GM19023 (cell line): Measurements from ENCODE around the gene C6orf89.
"Not testable (repeated sequence)": the region's sequence is repeated elsewhere in the genome, so short reads cannot be mapped to it uniquely, and the experiment has no call there.

Source experiments
- ATAC-seq: cut with Tn5 transposase; IDR thresholded peaks from one replicate; pipeline ENCODE4 v1.9.1; 2021; ENCODE audit warnings: mild to moderate bottlenecking, moderate library complexity; ENCODE audit not compliant: unreplicated experiment

The C6orf89 gene

DNA sequence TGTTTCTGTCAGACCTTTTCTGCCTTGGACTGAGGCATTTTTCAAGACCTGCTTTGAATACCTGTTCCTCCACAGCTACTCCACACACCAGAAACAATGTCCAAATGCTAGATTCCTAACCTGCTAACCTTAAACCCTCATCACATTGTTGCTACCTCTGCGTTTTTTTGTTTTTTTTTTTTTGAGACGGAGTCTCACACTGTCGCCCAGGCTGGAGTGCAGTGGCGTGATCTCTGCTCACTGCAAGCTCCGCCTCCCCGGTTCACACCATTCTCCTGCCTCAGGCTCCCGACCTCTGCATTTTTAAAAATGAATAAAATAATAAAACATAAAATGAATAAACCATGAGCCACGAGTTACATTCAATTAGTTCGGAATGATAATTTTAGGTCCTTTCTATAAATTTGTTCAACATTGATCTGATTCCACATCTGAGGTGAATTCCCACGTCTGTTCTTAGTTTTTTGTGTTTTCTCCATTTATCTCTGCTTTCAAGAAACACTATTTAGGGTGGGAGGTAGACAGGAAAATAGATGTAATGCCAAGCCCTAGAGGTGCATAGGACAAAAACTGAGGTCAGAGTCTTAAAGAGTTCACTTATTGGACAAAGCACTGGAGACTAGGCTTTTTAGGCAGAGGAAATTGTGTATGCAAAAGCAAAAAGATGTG, 1.3 kb downstream of the C6orf89 start:
- no peak for ATAC-seq

DNA sequence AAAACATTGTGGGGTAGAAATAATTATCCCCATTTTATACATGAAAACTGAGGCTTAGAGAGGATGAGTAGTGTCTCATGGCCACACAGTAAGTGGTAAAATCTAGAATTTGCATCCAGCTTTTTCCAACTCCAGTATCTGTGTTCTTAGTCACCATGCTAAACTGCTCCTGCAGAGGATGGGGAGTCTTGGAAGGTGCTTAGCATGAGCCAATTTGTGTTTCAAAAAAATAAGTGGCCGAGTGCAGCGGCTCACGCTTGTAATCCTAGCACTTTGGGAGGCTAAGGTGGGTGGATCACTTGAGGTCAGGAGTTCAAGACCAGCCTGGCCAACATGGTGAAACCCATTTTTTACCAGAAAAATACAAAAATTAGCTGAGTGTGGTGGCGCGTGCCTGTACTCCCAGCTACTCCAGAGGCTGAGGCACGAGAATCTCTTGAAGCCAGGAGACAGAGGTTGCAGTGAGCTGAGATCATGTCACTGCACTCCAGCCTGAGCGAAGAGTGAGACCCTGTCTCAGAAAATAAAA, 2.4 kb downstream of the C6orf89 start:
- ATAC-seq: no peak

- no peak for ATAC-seq
Observed at GRCh38 chr6:36888654-36889481, 3.1 kb downstream of the C6orf89 start.

GRCh38 chr6:36890112-36890663, 4.4 kb downstream of the C6orf89 start:
- ATAC-seq: no peak

GRCh38 chr6:36891153-36891552, 5.4 kb downstream of the C6orf89 start:
- not testable (repeated sequence) for ATAC-seq

- ATAC-seq: no peak
Observed at GRCh38 chr6:36893976-36894932, 8.5 kb downstream of the C6orf89 start.

- no peak for ATAC-seq
Observed at GRCh38 chr6:36897609-36898008, 11.9 kb downstream of the C6orf89 start.

- no peak for ATAC-seq
Observed at GRCh38 chr6:36904114-36904513, 18.4 kb downstream of the C6orf89 start.

- no peak for ATAC-seq
Observed at GRCh38 chr6:36904851-36905393, 19.2 kb downstream of the C6orf89 start.

GRCh38 chr6:36906539-36907325, 21.0 kb downstream of the C6orf89 start:
- no peak for ATAC-seq

GRCh38 chr6:36907781-36908180, 22.0 kb downstream of the C6orf89 start:
- ATAC-seq: no peak

DNA sequence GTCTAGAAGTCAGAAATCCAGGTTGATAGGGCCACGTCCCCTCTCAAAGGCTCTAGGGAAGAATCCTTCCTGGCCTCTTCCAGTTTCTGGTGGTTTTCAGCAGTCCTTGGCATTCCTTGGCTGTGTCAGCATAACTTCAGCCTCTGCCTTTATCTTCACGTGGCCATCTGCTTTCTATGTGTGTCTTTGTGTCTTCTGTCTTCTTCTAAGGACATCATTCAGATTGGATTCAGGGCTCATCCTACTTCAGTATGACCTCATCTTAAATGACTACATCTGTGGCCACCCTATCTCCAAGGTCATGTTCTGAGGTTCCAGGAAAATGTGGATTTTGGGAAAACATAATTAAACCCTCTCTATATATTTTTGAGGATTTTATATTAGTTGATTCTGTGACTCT, 23.0 kb downstream of the C6orf89 start:
- no peak for ATAC-seq

- ATAC-seq: peak; percentile 26
Observed at GRCh38 chr6:36912030-36912454, 26.3 kb downstream of the C6orf89 start.

GRCh38 chr6:36912586-36912985, 26.8 kb downstream of the C6orf89 start:
- peak; percentile 87 for ATAC-seq

DNA sequence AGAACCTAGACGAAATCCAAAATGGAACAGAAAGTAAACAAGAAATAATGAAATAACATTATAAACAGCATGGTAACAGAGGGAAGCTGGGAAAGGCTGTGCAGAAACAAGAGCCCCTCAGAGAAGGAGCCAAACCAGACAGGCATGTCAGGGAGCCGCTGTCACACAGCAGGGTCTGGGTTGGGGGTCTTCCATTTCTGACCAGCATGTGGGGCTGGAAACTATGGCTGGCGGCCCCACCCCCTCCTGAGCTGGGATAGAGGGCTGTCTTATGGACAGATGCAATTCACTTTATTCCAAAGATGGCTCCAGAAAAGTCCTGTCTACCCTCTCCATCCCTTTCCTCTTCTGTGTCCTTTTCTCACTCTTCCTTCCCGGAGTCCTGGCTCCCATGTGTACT, 27.3 kb downstream of the C6orf89 start:
- no peak for ATAC-seq

DNA sequence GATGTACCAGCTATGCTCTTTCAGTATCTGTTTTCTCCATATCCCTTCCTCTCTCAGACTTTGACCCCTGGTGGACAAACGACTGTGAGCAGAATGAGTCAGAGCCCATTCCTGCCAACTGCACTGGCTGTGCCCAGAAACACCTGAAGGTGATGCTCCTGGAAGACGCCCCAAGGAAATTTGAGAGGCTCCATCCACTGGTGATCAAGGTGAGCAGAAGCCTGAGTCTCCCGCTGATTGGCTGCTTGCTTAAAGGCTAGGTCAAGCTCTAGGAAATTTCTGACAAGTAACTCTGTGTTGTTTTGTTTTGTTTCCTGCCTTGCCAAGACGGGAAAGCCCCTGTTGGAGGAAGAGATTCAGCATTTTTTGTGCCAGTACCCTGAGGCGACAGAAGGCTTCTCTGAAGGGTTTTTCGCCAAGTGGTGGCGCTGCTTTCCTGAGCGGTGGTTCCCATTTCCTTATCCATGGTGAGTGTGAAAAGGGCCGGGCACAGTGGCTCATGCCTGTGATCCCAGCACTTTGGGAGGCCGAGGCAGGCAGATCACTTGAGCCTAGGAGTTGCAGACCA, 28.6 kb downstream of the C6orf89 start:
- ATAC-seq: no peak

DNA sequence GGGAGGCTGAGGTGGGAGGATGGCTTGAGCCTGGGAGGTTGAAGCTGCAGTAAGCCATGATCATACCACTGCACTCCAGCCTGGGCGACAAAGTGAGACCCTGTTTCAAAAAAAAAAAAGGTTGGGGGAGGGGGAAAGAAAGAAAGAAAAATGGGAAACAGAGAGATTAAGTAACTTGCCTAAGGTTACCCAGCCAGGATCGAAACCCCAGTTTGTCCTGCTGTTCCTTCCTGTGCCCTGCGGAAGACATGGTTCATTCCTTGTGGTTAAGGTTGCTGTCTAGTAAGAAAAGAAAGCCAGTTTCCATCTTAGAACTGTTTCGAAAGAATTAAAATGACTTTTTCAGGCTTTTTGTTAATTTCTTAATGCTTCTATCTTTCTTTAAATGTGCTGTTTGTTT, 29.8 kb downstream of the C6orf89 start:
- ATAC-seq: no peak

DNA sequence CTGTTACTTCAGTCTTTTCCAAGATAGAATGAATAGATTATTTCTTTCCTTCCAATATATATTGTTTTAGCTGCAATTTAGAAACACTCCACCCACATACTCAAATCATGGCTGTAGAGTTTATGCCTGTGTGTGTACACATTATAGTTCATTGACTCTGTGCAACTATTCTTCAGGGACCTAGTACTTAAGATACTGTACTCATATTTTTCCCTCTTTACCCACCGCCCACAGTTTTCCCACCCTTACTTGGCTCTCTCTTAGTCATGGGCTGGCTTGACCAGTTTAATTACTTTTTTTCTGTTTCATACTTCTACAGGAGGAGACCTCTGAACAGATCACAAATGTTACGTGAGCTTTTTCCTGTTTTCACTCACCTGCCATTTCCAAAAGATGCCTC, 30.4 kb downstream of the C6orf89 start:
- no peak for ATAC-seq

DNA sequence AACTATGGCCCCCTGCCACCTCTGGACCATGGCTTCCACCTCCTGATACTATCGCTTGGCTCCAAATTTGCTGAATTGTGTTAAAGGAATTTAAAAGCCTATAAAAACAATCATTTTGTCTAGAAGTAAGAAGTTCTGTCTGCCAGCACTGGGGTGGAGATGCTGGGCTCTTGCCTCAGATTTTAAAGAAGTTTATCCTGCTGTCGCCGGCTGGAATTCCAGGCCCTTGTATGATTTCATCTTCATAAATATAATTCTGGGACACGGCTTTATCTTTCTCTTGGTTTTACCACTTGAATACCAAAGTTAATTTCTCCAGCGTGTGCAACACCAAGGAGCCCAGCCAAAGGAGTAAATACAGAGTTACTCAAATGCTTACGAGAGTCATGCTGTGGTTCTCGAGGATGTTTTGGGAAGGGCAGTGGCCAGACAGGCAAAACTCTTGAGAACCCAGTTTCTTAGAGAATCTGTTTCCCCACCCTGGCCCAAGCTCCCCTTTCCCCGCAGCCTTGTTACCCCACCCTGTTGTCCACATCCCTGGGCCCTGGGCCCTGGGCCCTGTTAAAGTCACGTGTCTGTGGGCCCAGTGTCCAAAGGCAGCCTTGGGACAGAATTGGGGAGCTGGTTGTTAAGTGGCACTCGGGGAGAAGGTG, 31.9 kb downstream of the C6orf89 start:
- ATAC-seq: no peak
